Activated T-cell treated with anti-CD3 and anti-CD28 coated beads, Interleukin-2, amount 50 U/mL, for 72 hours (primary cell): ENCODE data around the gene KRT14. TPM values are rescaled to one million over a fixed set of nuclear protein-coding genes. Genes with fewer than 3 reads are reported as not detected.
"Not testable (repeated sequence)": the region's sequence is repeated elsewhere in the genome, so short reads cannot be mapped to it uniquely, and the experiment has no call there.

ENCODE experiments used
- ATAC-seq, 2 donors: fragments of 150-1000 bp; cut with Tn5 transposase; replicated peaks in 1 of 2; 2 replicates each; pipeline ENCODE4 v1.10.0; 2021; ENCODE audit warnings: moderate library complexity in 2 of 2, mild to moderate bottlenecking in 1 of 2
- DNase-seq, 2 donors: peaks; one replicate each; pipeline ENCODE4 v3.0.0; 2021 to 2022; ENCODE audit warnings: mixed read lengths in 1 of 2
- H3K27ac Mint-ChIP-seq: one replicate; pipeline ENCODE4 v1.8.0; 2022; ENCODE audit warnings: mild to moderate bottlenecking, moderate library complexity, mixed read lengths
- H3K27me3 Mint-ChIP-seq: one replicate; pipeline ENCODE4 v1.8.0; 2022; ENCODE audit warnings: low read depth, mixed read lengths
- H3K36me3 Mint-ChIP-seq, 2 donors: one replicate each; pipeline ENCODE4 v1.8.0; 2022; ENCODE audit warnings: mixed read lengths in 2 of 2, mild to moderate bottlenecking in 1 of 2; ENCODE audit not compliant: insufficient read depth in 2 of 2
- H3K4me1 Mint-ChIP-seq: one replicate; pipeline ENCODE4 v1.8.0; 2022; ENCODE audit warnings: low read depth, mixed read lengths
- H3K4me3 Mint-ChIP-seq, 2 donors: one replicate each; pipeline ENCODE4 v1.8.0; 2022; ENCODE audit warnings: mild to moderate bottlenecking in 2 of 2, mixed read lengths in 2 of 2, moderate library complexity in 2 of 2
- H3K9me3 Mint-ChIP-seq, 2 donors: one replicate each; pipeline ENCODE4 v1.8.0; 2022; ENCODE audit warnings: mixed read lengths in 2 of 2
- total RNA-seq, 2 donors: library from RNA; stranded (reverse); gene quantifications; one replicate each; pipeline ENCODE4 v1.2.3, GENCODE V29; 2022

The KRT14 gene
- total RNA-seq, 2 donors from 2014 or later = not detected

- no peak overlapping the region for H3K27ac Mint-ChIP-seq
These were observed 40.8 kb upstream of the KRT14 start for GRCh38 chr17:41627316-41628072.

GRCh38 chr17:41626914-41627295 is 40.2 kb upstream of the KRT14 start:
- ATAC-seq, H3K9me3 Mint-ChIP-seq, H3K27me3 Mint-ChIP-seq, DNase-seq, H3K36me3 Mint-ChIP-seq, H3K4me1 Mint-ChIP-seq, H3K4me3 Mint-ChIP-seq, H3K27ac Mint-ChIP-seq: not testable (repeated sequence)

More at GRCh38 chr17:41627316-41628072, 40.8 kb upstream of the KRT14 start:
- H3K27me3 Mint-ChIP-seq = peaks cover 6% of the 10 kb centered on the region
- no peak for DNase-seq
- ATAC-seq = no peak
- H3K4me1 Mint-ChIP-seq = no peaks in the 10 kb centered on the region
- H3K9me3 Mint-ChIP-seq = no peaks in the 10 kb centered on the region
- no peaks in the 10 kb centered on the region for H3K36me3 Mint-ChIP-seq
- no peak overlapping the region for H3K4me3 Mint-ChIP-seq

- H3K36me3 Mint-ChIP-seq, DNase-seq, H3K27me3 Mint-ChIP-seq, H3K9me3 Mint-ChIP-seq, H3K27ac Mint-ChIP-seq, H3K4me3 Mint-ChIP-seq, H3K4me1 Mint-ChIP-seq, ATAC-seq: not testable (repeated sequence)
These were observed 39.6 kb upstream of the KRT14 start for GRCh38 chr17:41626028-41626913.

GRCh38 chr17:41625602-41626001 is 38.9 kb upstream of the KRT14 start:
- Mint-ChIP-seq H3K27me3 (peaks cover 6% of the 10 kb centered on the region), H3K9me3 (no peaks in the 10 kb centered on the region), H3K27ac (no peak overlapping the region), H3K4me3 (no peak overlapping the region), H3K36me3 (no peaks in the 10 kb centered on the region), H3K4me1 (no peaks in the 10 kb centered on the region)
- no peak for DNase-seq
- no peak for ATAC-seq

- Mint-ChIP-seq H3K9me3 (no peaks in the 10 kb centered on the region), H3K27me3 (peaks cover 6% of the 10 kb centered on the region), H3K4me1 (no peaks in the 10 kb centered on the region), H3K4me3 (no peak within 1 kb of the TSS), H3K36me3 (no peaks in the 10 kb centered on the region), H3K27ac (no peak within 1 kb of the TSS)
- DNase-seq (no peak), ATAC-seq (no peak)
These were observed 37.8 kb upstream of the KRT14 start, which contains the start of gene KRT17 for GRCh38 chr17:41624208-41625101. TSS of gene KRT17 (minus strand) at chr17:41624575. CDS start at chr17:41624509, 66 bp downstream.

- H3K4me3 Mint-ChIP-seq, H3K27ac Mint-ChIP-seq, H3K27me3 Mint-ChIP-seq, H3K9me3 Mint-ChIP-seq, H3K36me3 Mint-ChIP-seq, H3K4me1 Mint-ChIP-seq, ATAC-seq, DNase-seq: not testable (repeated sequence)
These were observed 36.6 kb upstream of the KRT14 start for GRCh38 chr17:41623184-41623861.

GRCh38 chr17:41622340-41623183 is 35.9 kb upstream of the KRT14 start:
- H3K27ac Mint-ChIP-seq, DNase-seq, H3K36me3 Mint-ChIP-seq, ATAC-seq, H3K9me3 Mint-ChIP-seq, H3K27me3 Mint-ChIP-seq, H3K4me3 Mint-ChIP-seq, H3K4me1 Mint-ChIP-seq: not testable (repeated sequence)

GRCh38 chr17:41621916-41622315 is 35.2 kb upstream of the KRT14 start:
- no peaks in the 10 kb centered on the region for H3K9me3 Mint-ChIP-seq
- no peaks in the 10 kb centered on the region for H3K4me1 Mint-ChIP-seq
- no peak overlapping the region for H3K4me3 Mint-ChIP-seq
- no peak for DNase-seq
- H3K27ac Mint-ChIP-seq = no peak overlapping the region
- no peak for ATAC-seq
- H3K27me3 Mint-ChIP-seq = peaks cover 6% of the 10 kb centered on the region
- H3K36me3 Mint-ChIP-seq = no peaks in the 10 kb centered on the region

GRCh38 chr17:41621435-41621817 is 34.7 kb upstream of the KRT14 start:
- not testable (repeated sequence) for H3K36me3 Mint-ChIP-seq, DNase-seq, H3K4me3 Mint-ChIP-seq, H3K27me3 Mint-ChIP-seq, H3K4me1 Mint-ChIP-seq, ATAC-seq, H3K27ac Mint-ChIP-seq, H3K9me3 Mint-ChIP-seq

GRCh38 chr17:41620583-41621434 is 34.1 kb upstream of the KRT14 start:
- no peaks in the 10 kb centered on the region for H3K9me3 Mint-ChIP-seq
- no peaks in the 10 kb centered on the region for H3K27me3 Mint-ChIP-seq
- H3K36me3 Mint-ChIP-seq = no peaks in the 10 kb centered on the region
- ATAC-seq (no peak), DNase-seq (no peak)
- H3K4me1 Mint-ChIP-seq = no peaks in the 10 kb centered on the region
- no peak overlapping the region for H3K27ac Mint-ChIP-seq
- no peak overlapping the region for H3K4me3 Mint-ChIP-seq

GRCh38 chr17:41619927-41620582 is 33.4 kb upstream of the KRT14 start:
- H3K27ac Mint-ChIP-seq, ATAC-seq, H3K4me1 Mint-ChIP-seq, H3K4me3 Mint-ChIP-seq, H3K9me3 Mint-ChIP-seq, H3K27me3 Mint-ChIP-seq, DNase-seq, H3K36me3 Mint-ChIP-seq: not testable (repeated sequence)
